ENCODE measurements around the gene CLEC2D.

DNA sequence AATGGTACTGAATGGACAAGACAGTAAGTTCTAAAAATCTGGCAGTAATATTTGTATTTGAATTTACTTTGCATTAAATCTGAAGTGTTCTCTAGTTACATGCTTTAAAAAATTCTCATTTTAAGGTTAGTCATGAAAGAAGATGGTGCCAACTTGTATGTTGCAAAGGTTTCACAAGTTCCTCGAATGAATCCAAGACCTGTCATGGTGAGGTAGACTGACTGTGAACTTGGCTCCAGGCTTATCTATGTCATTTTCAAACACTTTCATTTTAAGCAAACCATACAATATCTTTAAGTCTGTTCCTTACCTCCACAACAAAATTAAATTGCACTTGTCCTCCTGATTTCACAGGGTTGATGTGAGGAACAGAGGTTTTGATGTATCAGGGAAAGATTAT lies 23.4 kb downstream of the CLEC2D start:
- TF ChIP-seq, protein P1, sequence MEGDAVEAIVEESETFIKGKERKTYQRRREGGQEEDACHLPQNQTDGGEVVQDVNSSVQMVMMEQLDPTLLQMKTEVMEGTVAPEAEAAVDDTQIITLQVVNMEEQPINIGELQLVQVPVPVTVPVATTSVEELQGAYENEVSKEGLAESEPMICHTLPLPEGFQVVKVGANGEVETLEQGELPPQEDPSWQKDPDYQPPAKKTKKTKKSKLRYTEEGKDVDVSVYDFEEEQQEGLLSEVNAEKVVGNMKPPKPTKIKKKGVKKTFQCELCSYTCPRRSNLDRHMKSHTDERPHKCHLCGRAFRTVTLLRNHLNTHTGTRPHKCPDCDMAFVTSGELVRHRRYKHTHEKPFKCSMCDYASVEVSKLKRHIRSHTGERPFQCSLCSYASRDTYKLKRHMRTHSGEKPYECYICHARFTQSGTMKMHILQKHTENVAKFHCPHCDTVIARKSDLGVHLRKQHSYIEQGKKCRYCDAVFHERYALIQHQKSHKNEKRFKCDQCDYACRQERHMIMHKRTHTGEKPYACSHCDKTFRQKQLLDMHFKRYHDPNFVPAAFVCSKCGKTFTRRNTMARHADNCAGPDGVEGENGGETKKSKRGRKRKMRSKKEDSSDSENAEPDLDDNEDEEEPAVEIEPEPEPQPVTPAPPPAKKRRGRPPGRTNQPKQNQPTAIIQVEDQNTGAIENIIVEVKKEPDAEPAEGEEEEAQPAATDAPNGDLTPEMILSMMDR (IDR thresholded peaks at IDR 0.05), result no peak
- TF ChIP-seq ZFX (IDR thresholded peaks at IDR 0.05; ENCODE audit: borderline replicate concordance), result no peak
